GF-D8 (cell line): ENCODE measurements around the gene IMPDH1.
A peak's percentile ranks its signal among the peaks of the same experiment; 100 is the strongest.

Source experiments
- DNase-seq: peaks from one replicate; lab custom pipeline; 2025; lab: John Stamatoyannopoulos, UW

The IMPDH1 gene

GRCh38 chr7:128405471-128406313, 4.1 kb downstream of the IMPDH1 start:
- no peak for DNase-seq

GRCh38 chr7:128404886-128405470, 4.8 kb downstream of the IMPDH1 start:
- DNase-seq: no peak

DNA sequence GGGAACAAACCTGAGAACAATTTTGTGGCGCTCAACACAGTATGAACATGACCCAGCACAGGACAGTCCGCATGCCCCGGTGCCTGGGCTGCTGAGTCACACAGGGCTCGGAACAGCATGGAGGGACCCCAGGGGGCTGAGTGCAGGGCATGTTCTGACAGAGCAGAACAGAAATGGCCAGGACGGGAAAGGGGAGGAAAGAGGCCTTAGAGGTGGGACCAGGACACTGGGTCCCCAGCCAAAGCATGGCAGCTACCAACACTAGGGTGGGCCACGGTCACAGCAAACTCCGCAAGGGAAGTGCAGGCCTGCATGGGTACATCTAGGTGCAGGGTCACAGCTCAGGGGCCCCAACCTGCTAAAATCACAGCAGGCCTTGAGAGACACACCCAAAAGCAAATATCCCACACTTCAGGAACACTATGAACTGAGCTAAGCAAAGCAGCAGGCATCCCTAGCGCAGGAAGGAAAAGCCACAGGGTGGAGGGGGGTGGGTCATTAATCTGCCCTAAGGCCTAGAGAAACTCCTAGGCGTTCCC, 5.6 kb downstream of the IMPDH1 start:
- DNase-seq: no peak

DNA sequence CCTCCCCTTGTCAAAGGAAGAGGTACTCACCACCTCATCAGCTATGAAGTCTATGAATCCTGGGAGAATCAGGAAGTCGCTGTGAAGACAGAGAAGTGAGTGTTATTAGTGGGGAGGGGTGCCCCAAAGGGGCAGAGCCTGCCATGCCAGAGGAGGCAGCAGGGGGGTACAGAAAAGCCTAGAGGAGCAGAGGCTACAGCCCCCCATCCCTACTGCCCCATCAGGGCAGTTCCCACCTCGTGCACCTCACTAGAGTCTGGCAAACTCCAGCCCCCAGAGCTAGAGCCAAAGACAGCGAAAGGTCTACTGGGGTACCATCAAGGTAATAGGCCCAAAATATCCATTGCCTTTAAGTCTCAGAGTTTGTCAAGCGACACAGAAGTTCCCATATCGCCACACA, 6.1 kb downstream of the IMPDH1 start:
- DNase-seq: no peak

- DNase-seq: no peak
Measured at GRCh38 chr7:128402356-128402755, 7.4 kb downstream of the IMPDH1 start.

DNA sequence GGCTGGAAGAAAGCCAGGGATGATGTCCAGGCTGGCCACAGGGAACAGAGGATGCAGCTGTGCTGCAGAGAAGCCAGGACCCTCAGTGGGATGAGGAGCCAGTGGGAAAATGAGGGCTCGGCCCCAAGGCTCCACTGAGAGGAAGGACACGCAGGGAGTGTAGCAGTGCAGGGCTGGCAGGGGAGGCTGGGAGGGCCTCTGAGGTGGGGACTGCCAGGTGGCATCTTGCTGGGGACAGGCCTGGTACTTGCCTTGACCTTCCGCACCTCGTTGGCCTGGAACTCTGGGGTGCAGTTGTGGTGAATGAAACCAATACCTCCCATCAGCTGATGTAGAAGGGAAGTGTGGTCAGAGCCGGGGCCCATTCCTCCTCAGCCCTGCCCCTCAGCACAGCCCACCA, 9.2 kb downstream of the IMPDH1 start:
- no peak for DNase-seq

- DNase-seq: no peak
Measured at GRCh38 chr7:128399991-128400390, 9.8 kb downstream of the IMPDH1 start.

DNA sequence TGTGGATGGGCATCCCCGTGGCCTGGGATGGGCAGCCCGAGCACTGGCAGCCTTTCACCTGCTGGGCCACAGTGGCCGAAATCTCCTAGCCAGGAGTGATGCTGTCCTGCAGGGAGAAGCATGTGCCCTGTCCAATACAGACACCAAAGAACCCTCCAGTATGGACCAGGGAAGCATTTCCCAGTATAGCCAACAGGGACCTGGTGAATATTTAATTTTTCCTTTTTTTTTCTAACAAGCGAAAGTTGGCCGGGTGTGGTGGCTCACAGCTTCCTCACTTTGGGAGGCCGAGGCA, 11.0 kb downstream of the IMPDH1 start:
- no peak for DNase-seq

GRCh38 chr7:128398016-128398840, 11.6 kb downstream of the IMPDH1 start:
- no peak for DNase-seq

GRCh38 chr7:128396357-128396756, 13.4 kb downstream of the IMPDH1 start:
- DNase-seq: no peak

GRCh38 chr7:128395748-128396147, 14.0 kb downstream of the IMPDH1 start:
- no peak for DNase-seq

DNA sequence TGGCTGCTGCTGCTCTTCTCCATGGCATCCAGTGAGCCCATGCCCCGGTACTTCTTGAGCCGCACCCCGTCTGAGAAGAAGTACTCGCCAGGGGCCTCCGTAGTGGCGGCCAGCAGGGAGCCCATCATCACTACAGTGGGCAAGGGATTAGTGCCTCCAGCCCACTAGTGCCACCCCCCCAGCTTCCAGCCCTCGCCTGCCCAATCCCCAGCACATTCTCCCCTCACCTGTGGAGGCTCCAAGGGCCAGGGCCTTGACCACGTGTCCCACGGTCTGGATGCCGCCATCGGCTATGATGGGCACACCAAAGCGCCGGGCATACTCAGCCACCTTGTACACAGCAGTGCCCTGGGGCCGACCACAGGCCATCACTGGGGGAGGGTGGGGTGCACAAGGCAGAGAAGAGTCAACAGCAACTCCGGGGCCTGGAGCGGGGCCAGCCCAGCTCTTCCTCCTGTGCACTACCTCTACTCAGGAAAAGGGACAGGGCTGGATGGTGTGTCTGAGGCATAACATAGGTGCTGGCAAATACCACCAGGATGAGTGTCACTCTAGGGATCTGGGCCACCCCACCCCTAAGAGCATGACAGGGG, 14.8 kb downstream of the IMPDH1 start:
- no peak for DNase-seq

GRCh38 chr7:128393526-128394330, 16.1 kb downstream of the IMPDH1 start:
- DNase-seq: no peak

DNA sequence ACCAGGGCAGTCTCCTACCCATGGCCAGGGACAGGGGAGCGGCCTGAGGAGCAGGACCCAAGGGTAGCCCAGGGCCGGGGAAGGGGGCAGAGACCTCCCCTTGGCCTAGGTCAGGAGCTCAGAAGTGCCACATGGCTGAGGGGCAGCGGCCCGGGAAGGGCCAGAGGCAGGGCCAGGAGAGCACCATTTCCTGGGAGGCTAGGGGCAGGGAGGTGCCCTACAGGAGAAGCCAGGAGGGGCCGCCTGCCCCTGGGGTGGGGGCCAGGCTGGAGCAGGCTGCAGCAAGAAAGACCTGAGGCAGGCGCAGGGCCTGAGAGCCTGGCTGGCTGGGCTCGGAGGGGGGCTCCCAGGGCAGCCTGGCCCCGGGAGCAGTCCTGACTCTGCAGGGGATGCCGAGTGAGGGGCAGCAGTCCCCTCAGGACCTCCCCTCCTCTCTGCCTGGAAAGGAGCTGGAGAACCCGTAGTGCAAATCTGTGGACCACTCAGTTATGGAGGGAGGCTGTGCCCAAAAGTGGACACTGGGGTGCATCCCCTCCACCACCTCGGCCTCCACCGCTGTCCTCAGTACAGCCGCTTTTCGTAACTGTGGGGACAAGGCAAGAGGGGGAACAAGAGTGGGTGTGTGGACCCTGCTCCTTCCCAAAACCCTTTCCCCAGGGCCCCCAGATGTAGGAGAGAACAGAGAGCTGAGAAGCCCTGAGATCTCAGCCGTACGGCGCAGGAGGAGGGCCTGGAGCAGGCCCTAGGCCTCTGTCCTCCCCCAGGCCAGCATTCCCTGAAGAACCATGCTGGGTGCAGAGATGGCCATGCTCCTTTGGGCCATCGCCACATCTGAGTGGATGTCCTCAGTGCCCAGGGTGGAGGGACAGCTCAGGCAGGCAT, 17.1 kb downstream of the IMPDH1 start:
- no peak for DNase-seq

GRCh38 chr7:128391805-128392204, 18.0 kb downstream of the IMPDH1 start:
- no peak for DNase-seq

- DNase-seq: peak; percentile 19
Measured at GRCh38 chr7:128390871-128391565, 18.8 kb downstream of the IMPDH1 start.

- no peak for DNase-seq
Measured at GRCh38 chr7:128389618-128390329, 20.0 kb downstream of the IMPDH1 start.

DNA sequence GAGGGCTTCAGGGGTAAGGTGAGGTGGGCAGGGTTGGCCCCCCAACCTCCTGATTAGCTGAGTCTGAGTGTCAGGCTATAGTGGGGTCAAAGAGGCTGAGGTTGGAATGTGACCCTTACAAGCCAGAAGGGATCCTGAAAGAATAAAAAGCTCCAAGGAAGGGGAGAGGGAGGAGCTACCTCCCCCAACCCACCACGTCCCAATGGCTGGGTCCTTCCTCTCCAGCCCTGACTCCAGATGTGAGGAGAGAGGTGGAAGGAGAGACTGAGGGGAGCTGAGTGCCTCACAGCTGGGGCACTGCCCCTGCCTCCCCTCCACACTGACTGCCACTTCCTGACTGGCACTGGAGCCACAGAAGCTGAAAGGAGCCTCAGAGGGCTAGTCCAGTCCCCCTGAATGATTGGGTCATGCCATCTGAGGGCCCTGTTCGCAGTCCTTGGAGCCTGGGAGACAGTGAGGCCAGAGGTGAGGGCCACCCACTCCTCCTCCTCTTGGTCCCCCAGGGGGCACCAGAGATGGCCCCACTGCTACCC, 20.6 kb downstream of the IMPDH1 start:
- DNase-seq: no peak

DNA sequence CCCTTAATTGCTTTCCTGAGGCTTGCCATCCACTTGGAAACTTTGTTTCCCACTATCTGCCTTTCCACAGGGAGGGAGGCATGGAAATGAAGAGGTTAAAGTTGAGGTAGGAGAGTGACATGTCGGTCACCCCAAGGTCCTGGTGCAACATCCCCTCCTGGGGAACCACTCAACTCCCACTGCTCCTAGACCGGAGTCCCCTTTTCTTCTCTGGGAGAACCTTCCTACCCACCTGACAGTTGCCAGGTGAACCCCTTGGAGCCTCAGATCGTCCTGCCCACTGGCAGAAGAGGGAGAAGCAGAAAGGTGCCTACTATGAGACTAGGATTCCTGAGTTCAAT, 21.7 kb downstream of the IMPDH1 start:
- no peak for DNase-seq
